GM12892 (cell line): Measurements from ENCODE around the gene VOPP1.

Experiments
- POLR2A ChIP-seq: IDR thresholded peaks from 2 replicates; pipeline ENCODE4 v1.6.1; 2011; ENCODE audit warnings: low read depth, low read length, control low read depth
- POLR2AphosphoS5 ChIP-seq: IDR thresholded peaks from 2 replicates; pipeline ENCODE4 v1.6.1; 2011; ENCODE audit warnings: low read depth, low read length, control low read depth

DNA sequence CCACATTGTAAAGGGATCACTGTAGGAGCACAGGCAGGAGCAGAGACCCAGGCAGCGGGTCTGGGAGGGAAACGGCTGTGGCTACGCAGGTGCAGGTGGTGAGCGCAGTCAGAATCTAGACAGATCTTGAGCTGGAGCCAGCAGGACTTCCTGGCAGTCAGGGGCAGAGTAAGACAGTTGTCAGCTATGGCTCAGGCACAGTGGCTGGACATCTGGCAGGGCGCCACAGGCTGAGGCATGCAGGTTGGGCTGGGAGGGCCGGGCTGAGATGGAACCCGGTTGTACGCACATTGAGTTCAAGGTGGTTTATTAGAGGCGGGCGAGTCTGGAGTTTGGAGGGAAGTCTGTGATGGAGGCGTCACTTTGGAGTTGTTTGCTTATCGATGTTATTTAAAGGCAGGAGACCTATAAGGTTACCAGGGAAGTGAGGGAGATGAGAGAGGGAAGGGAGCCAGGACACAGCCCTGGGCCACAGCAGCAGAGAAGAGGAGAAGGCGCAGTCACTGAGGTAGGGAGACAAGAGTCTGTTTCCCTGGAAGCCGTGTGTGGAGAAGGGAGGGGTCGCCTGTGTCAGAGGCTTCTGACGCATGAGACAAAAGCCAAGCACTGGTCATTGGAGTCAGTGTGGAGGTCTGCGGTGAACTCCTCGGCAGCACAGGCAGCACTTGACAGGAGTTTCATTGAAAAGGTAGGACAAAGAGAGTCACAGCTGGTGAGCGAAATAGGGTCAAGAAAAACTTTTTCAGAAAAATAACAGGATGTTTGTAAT is 133.4 kb downstream of the VOPP1 start:
- no peak for TF ChIP-seq POLR2AphosphoS5
- no peak for TF ChIP-seq POLR2A
